DOHH2 (cell line): Measurements from ENCODE around the gene TP53I13.
A peak's percentile ranks its signal among the peaks of the same experiment; 100 is the strongest.

Experiments used
- H3F3A ChIP-seq: fragments of 200-600 bp; sonication (generic), shearing (Covaris generic); 2 replicates; pipeline ENCODE4 v1.6.0; 2016; ENCODE audit warnings: antibody characterized with exemption, mild to moderate bottlenecking; ENCODE audit not compliant: control insufficient read depth, insufficient read depth
- H3K27ac ChIP-seq: fragments of 200-600 bp; sonication (generic); 2 replicates; pipeline ENCODE4 v1.5.1; 2014; ENCODE audit warnings: low read depth, mild to moderate bottlenecking, low read length, moderate library complexity
- H3K27me3 ChIP-seq: fragments of 200-600 bp; sonication (generic); 2 replicates; pipeline ENCODE4 v1.6.1; 2014; ENCODE audit warnings: mild to moderate bottlenecking, low read length, mixed read lengths; ENCODE audit not compliant: control insufficient read depth
- H3K36me3 ChIP-seq: fragments of 200-600 bp; sonication (generic); 2 replicates; pipeline ENCODE4 v1.6.1; 2014; ENCODE audit warnings: mild to moderate bottlenecking, low read length, moderate library complexity, mixed read lengths; ENCODE audit not compliant: control insufficient read depth
- H3K4me1 ChIP-seq: fragments of 200-600 bp; sonication (generic); 2 replicates; pipeline ENCODE4 v1.6.1; 2014; ENCODE audit warnings: mild to moderate bottlenecking, low read length, mixed read lengths; ENCODE audit not compliant: control insufficient read depth
- H3K4me2 ChIP-seq: fragments of 200-600 bp; sonication (generic); 2 replicates; pipeline ENCODE4 v1.6.0; 2014; ENCODE audit warnings: mild to moderate bottlenecking, low read length, moderate library complexity
- H3K4me3 ChIP-seq: fragments of 200-600 bp; sonication (generic); 2 replicates; pipeline ENCODE4 v1.5.1; 2014; ENCODE audit warnings: mild to moderate bottlenecking, low read length, mixed read lengths
- H3K79me2 ChIP-seq: fragments of 200-600 bp; sonication (generic); 2 replicates; pipeline ENCODE4 v1.6.1; 2014; ENCODE audit warnings: mild to moderate bottlenecking, low read length, mixed read lengths; ENCODE audit not compliant: control insufficient read depth
- H3K9me2 ChIP-seq: fragments of 200-600 bp; sonication (generic); replicated peaks from 2 replicates; pipeline ENCODE4 v1.6.1; 2014; ENCODE audit warnings: mild to moderate bottlenecking, low read length, mixed read lengths; ENCODE audit not compliant: control insufficient read depth
- H3K9me3 ChIP-seq: fragments of 200-600 bp; sonication (generic); 2 replicates; pipeline ENCODE4 v1.6.1; 2014; ENCODE audit warnings: antibody characterized with exemption, low read length, mixed read lengths; ENCODE audit not compliant: control insufficient read depth, insufficient read depth
- H4K20me1 ChIP-seq: fragments of 200-600 bp; sonication (generic); 2 replicates; pipeline ENCODE4 v1.6.0; 2014; ENCODE audit warnings: low read depth, mild to moderate bottlenecking, antibody characterized with exemption, low read length, moderate library complexity; ENCODE audit not compliant: control insufficient read depth, insufficient read depth
- CTCF ChIP-seq: fragments of 200-600 bp; sonication (generic); IDR thresholded peaks from one replicate; pipeline ENCODE4 v1.5.1; 2014; ENCODE audit warnings: antibody characterized with exemption, mild to moderate bottlenecking, low read depth, low read length; ENCODE audit not compliant: poor library complexity, severe bottlenecking
- EZH2phosphoT487 ChIP-seq: fragments of 200-600 bp; sonication (generic); IDR thresholded peaks from 2 replicates; pipeline ENCODE4 v1.6.1; 2017; ENCODE audit warnings: borderline replicate concordance, mild to moderate bottlenecking, antibody characterized with exemption, low read length, moderate library complexity, mixed read lengths

TP53I13 gene

GRCh38 chr17:29593591-29594518 is 25.4 kb downstream of the TP53I13 start:
- Histone ChIP-seq H3K27ac (no peak overlapping the region), H4K20me1 (no peaks in the 10 kb centered on the region), H3K79me2 (peaks cover 51% of the 10 kb centered on the region), H3K4me3 (peak overlapping the region; percentile 88), H3K4me1 (peaks cover 47% of the 10 kb centered on the region), H3K4me2 (peak overlapping the region; percentile 95), H3F3A (peaks cover 13% of the 10 kb centered on the region), H3K9me2 (no peaks in the 10 kb centered on the region), H3K36me3 (no peaks in the 10 kb centered on the region), H3K9me3 (no peaks in the 10 kb centered on the region), H3K27me3 (no peaks in the 10 kb centered on the region)
- TF ChIP-seq CTCF (peak; percentile 25), EZH2phosphoT487 (no peak)

GRCh38 chr17:29594519-29595090 is 26.1 kb downstream of the TP53I13 start:
- Histone ChIP-seq H3K36me3 (no peaks in the 10 kb centered on the region), H3K9me2 (no peaks in the 10 kb centered on the region), H3K9me3 (no peaks in the 10 kb centered on the region), H3K27me3 (no peaks in the 10 kb centered on the region), H3K4me2 (peak overlapping the region; percentile 95), H3F3A (peaks cover 13% of the 10 kb centered on the region), H3K4me3 (peak overlapping the region; percentile 88), H3K27ac (no peak overlapping the region), H3K79me2 (peaks cover 51% of the 10 kb centered on the region), H4K20me1 (no peaks in the 10 kb centered on the region), H3K4me1 (peaks cover 47% of the 10 kb centered on the region)
- TF ChIP-seq EZH2phosphoT487 = no peak
- no peak for TF ChIP-seq CTCF

GRCh38 chr17:29595107-29595942 is 26.8 kb downstream of the TP53I13 start:
- no peaks in the 10 kb centered on the region for H3K9me3 ChIP-seq
- no peaks in the 10 kb centered on the region for H3K9me2 ChIP-seq
- H4K20me1 ChIP-seq = no peaks in the 10 kb centered on the region
- peaks cover 13% of the 10 kb centered on the region for H3F3A ChIP-seq
- peaks cover 42% of the 10 kb centered on the region for H3K4me1 ChIP-seq
- no peak overlapping the region for H3K27ac ChIP-seq
- H3K4me2 ChIP-seq = peak overlapping the region; percentile 95; the same call in 1 of the 2 replicates
- TF ChIP-seq EZH2phosphoT487 = no peak
- peak overlapping the region; percentile 88; the same call in 1 of the 2 replicates for H3K4me3 ChIP-seq
- no peaks in the 10 kb centered on the region for H3K36me3 ChIP-seq
- H3K79me2 ChIP-seq = peaks cover 49% of the 10 kb centered on the region
- no peaks in the 10 kb centered on the region for H3K27me3 ChIP-seq
